ENCODE results near the gene SMC6. TPM values are rescaled to one million over a fixed set of nuclear protein-coding genes. Genes with fewer than 3 reads are reported as not detected.
A peak's percentile ranks its signal among the peaks of the same experiment; 100 is the strongest.

SMC6 gene
- total RNA-seq, 1 donor from 2014 or later, result 34.9 TPM

DNA sequence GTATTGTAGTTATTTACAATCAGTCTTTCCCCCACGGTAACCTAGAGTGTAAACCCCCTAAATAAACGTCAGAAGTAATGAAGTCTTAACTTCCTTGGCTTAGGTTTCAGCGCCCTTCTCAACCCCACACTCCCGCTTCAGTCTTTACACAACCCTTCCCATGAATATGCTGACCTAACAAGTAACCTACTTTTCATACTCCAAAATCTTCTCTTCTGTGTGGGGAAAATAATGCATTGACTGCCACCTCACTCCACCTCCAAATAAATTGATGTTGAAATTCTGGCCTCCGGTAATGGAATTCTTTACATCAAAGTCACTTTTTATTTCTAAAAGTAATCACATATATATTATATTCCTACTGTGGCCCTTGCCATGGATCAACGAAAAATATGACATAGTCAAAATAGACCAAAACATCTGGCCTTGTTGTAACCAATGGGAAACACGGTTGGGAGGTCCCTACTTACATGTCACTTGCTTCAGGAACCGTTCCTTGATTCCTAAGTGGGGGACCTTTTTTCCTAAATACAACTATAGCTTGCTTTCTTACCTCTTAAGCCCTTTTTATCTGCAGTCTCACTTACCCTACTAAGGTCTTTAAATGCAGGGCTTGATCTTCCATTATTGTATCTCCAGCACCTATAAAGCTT, 1.3 kb upstream of the SMC6 start:
- intact Hi-C loops (cut with micrococcal nuclease), result no loop called here
- peaks cover 8% of the 10 kb centered on the region for H3K36me3 Mint-ChIP-seq (ENCODE audit: low read depth)
- H3K27ac Mint-ChIP-seq, result peak overlapping the region; percentile 96
- peaks cover 40% of the 10 kb centered on the region for H3K4me1 Mint-ChIP-seq
- H3K27me3 Mint-ChIP-seq, result no peaks in the 10 kb centered on the region
- peak overlapping the region; percentile 84 for H3K4me3 Mint-ChIP-seq
- H3K9me3 Mint-ChIP-seq, result no peaks in the 10 kb centered on the region
- DNase-seq, result no peak

DNA sequence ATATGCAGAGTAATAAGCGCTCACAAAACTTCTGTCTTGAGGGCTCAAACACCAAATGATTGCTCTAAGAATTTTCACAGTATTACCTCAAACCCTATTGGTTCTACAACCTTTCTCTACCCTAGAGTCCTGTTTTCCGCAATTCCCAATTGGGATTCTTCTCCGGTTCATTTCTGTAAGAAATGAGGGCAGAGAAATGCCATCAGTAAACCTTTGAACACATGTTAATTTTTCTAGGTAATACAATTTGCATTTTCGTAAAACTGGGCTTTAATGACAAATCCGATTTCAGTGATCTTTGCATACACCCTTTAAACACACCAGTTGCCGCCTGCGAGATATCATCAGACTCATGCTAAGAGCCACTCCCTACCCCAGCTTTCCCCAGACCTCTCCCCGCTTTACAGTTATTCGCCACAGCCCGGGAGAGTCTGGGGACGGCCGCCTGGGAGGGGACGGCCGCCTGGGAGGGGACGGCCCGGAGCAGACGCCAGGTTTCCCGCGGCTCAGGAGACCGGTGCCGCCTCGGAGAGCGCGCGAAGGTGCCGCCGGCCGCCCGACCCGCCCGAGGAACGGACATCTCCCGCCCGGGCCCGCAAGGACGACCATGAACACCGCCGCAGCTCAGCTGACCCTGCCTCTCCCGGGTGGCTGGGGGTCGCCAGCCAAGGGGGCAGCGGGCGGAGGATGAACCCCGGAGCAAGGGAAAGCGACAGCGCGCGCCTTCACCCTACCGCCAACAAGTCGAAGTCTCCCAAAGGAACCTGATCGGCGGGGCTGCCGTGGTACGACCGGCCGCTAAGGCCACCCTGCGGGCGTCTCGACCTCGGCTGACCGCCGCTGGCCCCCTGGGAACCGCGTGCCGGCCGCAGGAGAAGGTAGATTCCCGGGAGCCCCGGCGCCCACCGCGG, 463 bp downstream of the SMC6 start:
- peaks cover 39% of the 10 kb centered on the region for H3K4me1 Mint-ChIP-seq
- intact Hi-C loops (cut with micrococcal nuclease), result loop anchor here (2.0 kb wide), 1 partner anchor 34 kb away; no protein-coding TSS in a partner anchor
- no peaks in the 10 kb centered on the region for H3K9me3 Mint-ChIP-seq

DNA sequence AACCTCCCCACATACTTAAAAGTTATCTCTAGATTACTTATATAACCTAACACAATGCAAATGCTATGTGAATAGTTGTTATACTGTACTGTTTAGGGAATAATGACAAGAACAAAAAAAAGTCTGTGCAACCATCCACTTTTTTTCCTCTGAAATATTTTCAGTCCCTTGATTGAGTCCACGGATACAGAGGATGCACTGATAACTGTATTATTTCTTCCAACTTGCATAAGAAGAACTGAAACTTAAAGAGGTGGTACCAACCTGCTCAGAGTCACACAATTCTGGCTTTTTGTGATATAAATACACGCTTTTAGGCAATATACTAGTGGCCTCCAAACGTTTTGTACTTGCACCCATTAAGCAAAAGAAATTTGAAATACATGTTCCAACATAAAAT, 1.4 kb downstream of the SMC6 start:
- H3K27ac Mint-ChIP-seq, result no peak overlapping the region
- DNase-seq, result no peak

More for the DNA sequence above, 463 bp downstream of the SMC6 start:
- peak overlapping the region; percentile 96 for H3K27ac Mint-ChIP-seq
- H3K27me3 Mint-ChIP-seq, result no peaks in the 10 kb centered on the region
- H3K4me3 Mint-ChIP-seq, result peak overlapping the region; percentile 84
- peaks cover 8% of the 10 kb centered on the region for H3K36me3 Mint-ChIP-seq (ENCODE audit: low read depth)
- peak; percentile 85 for DNase-seq

DNA sequence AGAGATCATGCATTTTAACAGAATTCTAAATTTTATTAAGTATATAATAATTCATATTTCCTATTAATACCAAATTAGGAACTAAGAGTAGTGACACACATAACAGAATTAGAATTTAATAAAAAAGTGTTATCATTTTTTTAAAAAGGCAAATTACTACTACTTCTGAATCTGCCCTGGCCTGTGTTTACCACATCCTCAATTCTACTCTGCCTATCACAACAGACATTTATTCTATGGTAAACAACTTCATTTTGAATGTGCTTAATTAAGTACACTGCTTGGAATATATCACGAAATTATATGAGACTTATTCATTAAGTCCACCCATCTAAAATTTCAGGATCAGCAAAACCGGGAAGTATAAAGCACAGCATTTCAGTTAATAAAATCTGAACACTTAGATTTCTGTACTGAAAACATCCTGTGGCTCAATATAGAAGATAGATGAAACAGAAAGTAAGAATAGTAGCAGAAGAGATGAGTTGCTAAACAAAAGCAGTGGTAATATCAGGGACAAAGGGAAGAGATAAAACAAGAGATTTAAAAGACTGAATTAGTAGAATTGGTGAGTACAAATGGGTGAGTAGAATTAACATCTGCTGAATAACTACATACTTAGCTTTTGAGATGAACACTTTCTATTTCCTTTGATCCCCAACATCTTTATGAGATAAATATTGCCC, 3.7 kb downstream of the SMC6 start:
- DNase-seq, result no peak
- H3K36me3 Mint-ChIP-seq (ENCODE audit: low read depth), result peaks cover 7% of the 10 kb centered on the region
- no peaks in the 10 kb centered on the region for H3K9me3 Mint-ChIP-seq
- intact Hi-C loops (cut with micrococcal nuclease), result no loop called here
- H3K4me3 Mint-ChIP-seq, result peak overlapping the region; percentile 42
- H3K4me1 Mint-ChIP-seq, result peaks cover 33% of the 10 kb centered on the region
- peak overlapping the region; percentile 5 for H3K27ac Mint-ChIP-seq
- no peaks in the 10 kb centered on the region for H3K27me3 Mint-ChIP-seq

More for the DNA sequence above, 1.4 kb downstream of the SMC6 start:
- Mint-ChIP-seq H3K4me1 (peaks cover 42% of the 10 kb centered on the region), H3K36me3 (ENCODE audit: low read depth) (peaks cover 8% of the 10 kb centered on the region), H3K9me3 (no peaks in the 10 kb centered on the region), H3K27me3 (no peaks in the 10 kb centered on the region), H3K4me3 (peak overlapping the region; percentile 84)
- intact Hi-C loops (cut with micrococcal nuclease), result loop anchor here (2.0 kb wide), 1 partner anchor 33 kb away; no protein-coding TSS in a partner anchor

DNA sequence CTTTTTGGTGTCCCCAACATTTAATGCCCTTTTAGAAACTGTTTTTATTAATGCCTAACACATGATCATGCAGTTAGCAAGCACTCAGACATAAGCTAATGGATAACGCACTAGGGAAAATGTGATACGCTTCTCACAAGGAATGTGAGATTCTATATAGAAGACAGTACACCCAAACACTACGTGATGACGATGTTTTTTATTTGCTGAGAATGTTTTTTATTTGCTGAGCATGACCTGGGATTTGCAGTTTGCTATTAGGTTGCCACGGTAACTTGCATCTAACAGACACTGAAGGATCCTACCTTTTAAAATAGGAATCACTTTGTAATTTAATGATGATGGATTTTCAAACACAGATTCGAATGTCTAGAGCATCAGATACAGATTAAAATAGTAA, 4.9 kb downstream of the SMC6 start:
- DNase-seq, result no peak
- Mint-ChIP-seq H3K4me3 (no peak overlapping the region), H3K4me1 (peaks cover 30% of the 10 kb centered on the region), H3K9me3 (no peaks in the 10 kb centered on the region), H3K27ac (no peak overlapping the region), H3K27me3 (no peaks in the 10 kb centered on the region), H3K36me3 (ENCODE audit: low read depth) (peaks cover 14% of the 10 kb centered on the region)
- intact Hi-C loops (cut with micrococcal nuclease), result no loop called here

DNA sequence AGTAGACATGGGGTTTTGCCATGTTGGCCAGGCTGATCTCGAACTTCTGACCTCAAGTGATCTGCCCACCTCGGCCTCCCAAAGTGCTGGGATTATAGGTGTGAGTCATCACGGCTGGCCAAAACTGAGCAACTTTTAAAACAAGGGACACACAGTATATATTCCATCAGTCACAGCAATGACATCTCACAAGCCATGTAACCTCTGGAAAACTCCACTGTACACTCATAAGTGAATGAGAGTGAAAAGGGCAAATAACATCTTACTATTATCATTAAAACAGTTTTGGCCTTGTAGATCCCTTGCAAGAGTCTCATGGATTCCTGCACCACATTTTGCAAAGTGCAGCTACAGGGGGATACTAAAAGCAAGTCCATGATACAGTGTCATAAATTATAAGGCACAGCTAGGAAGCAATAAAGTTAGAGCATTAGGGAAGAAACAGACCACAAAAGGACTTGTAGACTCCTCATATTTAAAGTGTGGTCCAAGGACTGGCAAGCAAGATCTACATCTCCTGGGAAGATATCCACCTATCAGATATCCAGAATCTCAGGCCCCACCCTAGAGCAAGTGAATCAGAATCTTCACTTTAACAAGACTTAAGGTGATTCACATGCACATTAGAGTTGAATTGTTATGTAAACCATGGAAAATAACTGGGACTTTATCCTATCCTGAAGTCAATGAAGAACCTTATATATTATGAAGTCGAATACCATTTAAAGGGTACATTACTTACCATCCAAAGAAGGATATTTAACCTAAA, 5.7 kb downstream of the SMC6 start:
- intact Hi-C loops (cut with micrococcal nuclease), result no loop called here
- Mint-ChIP-seq H3K9me3 (no peaks in the 10 kb centered on the region), H3K27ac (no peak overlapping the region), H3K36me3 (ENCODE audit: low read depth) (peaks cover 17% of the 10 kb centered on the region), H3K27me3 (no peaks in the 10 kb centered on the region), H3K4me1 (peaks cover 28% of the 10 kb centered on the region), H3K4me3 (no peak overlapping the region)
- DNase-seq, result no peak

DNA sequence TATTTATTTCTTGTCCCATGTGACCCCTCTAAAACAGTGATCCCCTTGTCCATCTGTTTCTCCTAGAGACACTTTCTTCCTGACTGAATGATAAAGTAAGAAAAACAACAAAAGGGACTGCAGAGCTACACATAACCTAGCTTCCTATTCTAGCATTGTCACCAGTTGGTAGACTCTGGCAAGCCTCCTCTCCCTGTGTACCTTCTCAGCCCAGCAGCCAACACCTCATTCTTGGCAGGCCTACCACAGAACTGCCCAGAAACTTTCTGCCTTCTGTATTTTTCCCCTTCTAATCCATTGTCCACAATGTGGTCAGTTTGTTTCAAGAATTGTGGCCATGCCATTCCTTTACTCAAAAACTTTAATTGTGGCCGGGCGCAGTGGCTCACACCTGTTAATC, 13.4 kb downstream of the SMC6 start:
- intact Hi-C loops (cut with micrococcal nuclease), result no loop called here
- Mint-ChIP-seq H3K4me3 (no peak overlapping the region), H3K27me3 (no peaks in the 10 kb centered on the region), H3K27ac (no peak overlapping the region), H3K4me1 (peaks cover 4% of the 10 kb centered on the region), H3K9me3 (peaks cover 4% of the 10 kb centered on the region), H3K36me3 (ENCODE audit: low read depth) (peaks cover 53% of the 10 kb centered on the region)
- no peak for DNase-seq

DNA sequence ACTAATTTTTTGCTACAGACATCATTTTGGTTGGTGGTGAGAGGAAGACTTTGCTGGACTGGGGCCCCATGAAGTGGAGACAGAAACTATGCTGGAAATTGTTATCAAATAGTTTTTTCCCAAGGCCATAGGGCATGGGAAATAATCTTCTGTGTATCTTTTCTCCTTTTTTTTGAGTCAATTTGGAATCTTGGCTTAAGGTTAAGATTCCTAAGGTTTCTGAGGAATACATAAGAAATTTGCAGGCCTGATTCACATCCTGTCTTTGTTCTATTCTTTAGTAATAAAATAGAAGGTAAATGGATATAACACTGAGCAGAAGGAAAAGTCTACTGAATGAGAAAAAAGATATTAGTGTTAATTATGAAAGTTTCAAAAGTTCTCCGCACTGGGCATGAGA, 16.6 kb downstream of the SMC6 start:
- peaks cover 49% of the 10 kb centered on the region for H3K36me3 Mint-ChIP-seq (ENCODE audit: low read depth)
- no peak overlapping the region for H3K4me3 Mint-ChIP-seq
- no peak overlapping the region for H3K27ac Mint-ChIP-seq
- H3K4me1 Mint-ChIP-seq, result peaks cover 4% of the 10 kb centered on the region
- intact Hi-C loops (cut with micrococcal nuclease), result no loop called here
- no peak for DNase-seq
- H3K27me3 Mint-ChIP-seq, result no peaks in the 10 kb centered on the region
- H3K9me3 Mint-ChIP-seq, result peaks cover 4% of the 10 kb centered on the region

DNA sequence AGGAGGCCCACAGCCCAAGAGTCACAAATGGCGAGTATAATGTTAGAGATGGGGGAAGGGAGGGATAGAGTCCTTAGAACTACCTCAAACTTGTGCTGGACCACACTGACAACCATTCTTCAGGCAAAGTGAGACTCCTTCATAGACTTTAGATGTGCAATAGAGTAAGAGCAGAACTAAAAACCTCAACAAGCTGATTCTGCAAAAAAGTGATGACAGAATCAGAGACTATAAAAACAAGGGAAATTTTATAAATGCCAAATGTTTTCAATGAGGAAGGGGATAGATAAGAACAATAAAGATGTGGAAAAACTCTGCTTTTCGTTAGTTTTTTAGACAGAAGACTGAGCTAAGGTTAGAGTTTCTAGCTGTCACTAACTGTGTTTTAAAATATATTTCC, 17.7 kb downstream of the SMC6 start:
- intact Hi-C loops (cut with micrococcal nuclease), result no loop called here
- no peak overlapping the region for H3K27ac Mint-ChIP-seq
- no peak overlapping the region for H3K4me3 Mint-ChIP-seq
- H3K36me3 Mint-ChIP-seq (ENCODE audit: low read depth), result peaks cover 55% of the 10 kb centered on the region
- H3K9me3 Mint-ChIP-seq, result peaks cover 1% of the 10 kb centered on the region
- H3K4me1 Mint-ChIP-seq, result peaks cover 1% of the 10 kb centered on the region
- DNase-seq, result no peak
- H3K27me3 Mint-ChIP-seq, result no peaks in the 10 kb centered on the region

DNA sequence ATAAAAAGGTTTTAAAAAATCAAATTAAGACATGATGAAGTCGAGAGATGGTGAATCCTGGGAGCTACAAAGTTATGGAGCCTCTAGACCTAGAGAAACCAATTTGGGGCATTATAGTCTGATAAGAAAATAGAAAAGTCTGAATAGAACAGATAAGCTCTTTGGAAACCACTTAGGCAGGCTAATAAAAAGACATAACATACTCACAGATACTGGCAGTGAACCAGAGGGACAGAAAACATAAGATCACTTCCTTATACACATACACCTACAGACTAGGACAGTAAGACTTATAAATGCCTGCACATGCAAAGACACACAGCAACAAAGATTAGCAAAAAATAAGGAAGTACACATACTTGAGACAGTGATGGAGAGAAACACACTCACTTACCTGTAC, 20.0 kb downstream of the SMC6 start:
- Mint-ChIP-seq H3K9me3 (no peaks in the 10 kb centered on the region), H3K27ac (peak overlapping the region; percentile 1), H3K4me1 (no peaks in the 10 kb centered on the region), H3K4me3 (no peak overlapping the region), H3K27me3 (no peaks in the 10 kb centered on the region), H3K36me3 (ENCODE audit: low read depth) (peaks cover 45% of the 10 kb centered on the region)
- intact Hi-C loops (cut with micrococcal nuclease), result no loop called here
- DNase-seq, result no peak

DNA sequence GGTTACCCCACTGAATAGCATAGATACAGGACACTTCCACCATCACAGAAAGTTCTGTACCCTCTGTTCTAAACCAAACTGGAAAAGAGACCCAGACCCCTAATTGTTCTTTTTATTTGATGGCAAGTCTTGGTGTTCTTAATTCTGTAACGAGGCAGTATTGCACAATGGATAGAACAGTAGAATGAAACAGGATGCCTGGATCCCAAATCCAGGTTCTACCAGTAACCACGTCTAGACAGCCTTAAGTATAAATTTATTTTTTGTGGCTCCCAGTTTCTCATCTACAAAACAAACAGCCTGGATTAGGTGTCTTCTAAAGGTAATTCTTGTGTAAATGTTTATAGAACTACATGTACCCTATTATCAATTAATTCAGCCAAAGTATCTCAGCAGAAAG, 23.7 kb downstream of the SMC6 start:
- Mint-ChIP-seq H3K27ac (no peak overlapping the region), H3K27me3 (no peaks in the 10 kb centered on the region), H3K9me3 (no peaks in the 10 kb centered on the region), H3K4me3 (no peak overlapping the region), H3K4me1 (no peaks in the 10 kb centered on the region), H3K36me3 (ENCODE audit: low read depth) (peaks cover 32% of the 10 kb centered on the region)
- intact Hi-C loops (cut with micrococcal nuclease), result no loop called here
- DNase-seq, result no peak

DNA sequence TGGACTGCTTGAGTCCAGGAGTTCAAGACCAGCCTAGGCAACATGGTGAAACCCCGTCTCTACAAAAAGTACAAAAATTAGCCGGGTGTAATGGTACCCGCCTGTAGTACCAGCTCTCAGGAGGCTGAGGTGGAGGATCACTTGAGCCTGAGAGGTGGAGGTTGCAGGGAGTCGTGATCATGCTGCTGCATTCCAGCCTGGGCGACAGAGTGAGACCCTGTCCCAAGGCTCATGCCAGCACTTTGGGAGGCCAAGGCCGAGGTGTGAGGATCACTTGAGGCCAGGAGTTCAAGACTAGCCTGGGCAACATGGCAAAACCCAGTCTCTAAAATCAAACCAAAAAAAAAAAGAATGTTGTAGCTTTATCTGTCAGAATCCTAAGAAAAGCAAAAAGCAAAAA, 25.4 kb downstream of the SMC6 start:
- intact Hi-C loops (cut with micrococcal nuclease), result no loop called here
- no peaks in the 10 kb centered on the region for H3K4me1 Mint-ChIP-seq
- no peak overlapping the region for H3K27ac Mint-ChIP-seq
- no peak overlapping the region for H3K4me3 Mint-ChIP-seq
- H3K27me3 Mint-ChIP-seq, result no peaks in the 10 kb centered on the region
- no peak for DNase-seq
- H3K36me3 Mint-ChIP-seq (ENCODE audit: low read depth), result peaks cover 27% of the 10 kb centered on the region
- no peaks in the 10 kb centered on the region for H3K9me3 Mint-ChIP-seq

DNA sequence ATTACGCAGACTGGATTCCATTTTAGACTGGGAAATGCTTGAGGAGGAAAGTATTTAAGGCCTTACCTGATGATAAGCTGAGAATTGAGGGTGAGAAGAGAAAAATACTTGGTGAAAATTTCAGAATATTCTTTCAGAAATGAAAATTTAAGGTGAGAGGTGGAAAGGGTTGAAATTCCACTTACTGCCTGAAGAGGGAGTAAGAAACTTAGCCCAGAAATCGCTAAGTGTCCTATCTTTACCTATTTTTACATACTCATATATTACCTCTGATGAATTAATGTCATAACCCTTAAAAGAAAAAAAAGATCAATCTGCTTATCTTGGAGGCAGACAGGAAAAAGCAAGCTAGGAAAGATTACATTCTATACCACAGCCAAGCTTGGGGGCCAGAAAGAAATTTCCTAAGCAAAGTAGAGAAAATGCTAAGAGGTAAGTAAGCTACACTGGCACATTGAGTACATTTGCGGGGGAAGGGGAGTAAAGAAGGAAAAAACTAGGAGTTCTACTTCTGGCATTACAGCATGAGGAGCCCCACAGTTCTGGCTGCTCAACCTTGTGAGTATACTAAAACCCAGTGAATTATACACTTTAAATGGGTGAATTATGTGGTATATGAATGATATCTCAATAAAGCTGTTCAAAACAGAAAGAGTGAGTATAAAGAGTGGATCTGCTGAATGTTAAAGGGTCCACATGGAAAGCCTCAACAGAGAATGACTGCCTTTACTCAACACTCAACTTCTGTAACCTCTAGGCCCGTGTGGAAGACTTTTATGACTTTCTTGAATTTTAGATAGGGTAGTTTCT, 33.8 kb downstream of the SMC6 start:
- Mint-ChIP-seq H3K4me3 (no peak overlapping the region), H3K36me3 (ENCODE audit: low read depth) (peaks cover 22% of the 10 kb centered on the region), H3K27me3 (no peaks in the 10 kb centered on the region), H3K9me3 (no peaks in the 10 kb centered on the region), H3K27ac (no peak overlapping the region), H3K4me1 (no peaks in the 10 kb centered on the region)
- intact Hi-C loops (cut with micrococcal nuclease), result loop anchor here (1.0 to 10.0 kb wide), 3 partner anchors 33 to 655 kb away; partner anchors contain the start of gene SMC6
- no peak for DNase-seq

Data from activated CD4-positive, alpha-beta T cell treated with anti-CD3 and anti-CD28 coated beads, Interleukin-2, amount 10 ng/mL, durations not matched to agents 24 days and 14 days (primary cell).